ENCODE measurements around the gene ATF7. TPM values are rescaled to one million over a fixed set of nuclear protein-coding genes. Genes with fewer than 3 reads are reported as not detected.
"Not testable (repeated sequence)": the region's sequence is repeated elsewhere in the genome, so short reads cannot be mapped to it uniquely, and the experiment has no call there.

Gene ATF7
- total RNA-seq, 1 donor from 2014 or later, result 33.5 TPM

- intact Hi-C loops (cut with DNase I), result loop anchor here (10.0 kb wide), 1 partner anchor 196 kb away; no protein-coding TSS in a partner anchor
- not testable (repeated sequence) for DNase-seq (ENCODE audit: low spot score)
Measured at GRCh38 chr12:53548354-53548753, 77.8 kb downstream of the ATF7 start.

GRCh38 chr12:53543539-53543938 lies 82.6 kb downstream of the ATF7 start:
- intact Hi-C loops (cut with DNase I), result loop anchor here (1.0 to 10.0 kb wide), 3 partner anchors 84 to 201 kb away; partner anchors contain the start of genes ATF7 and ATP5MC2

GRCh38 chr12:53539526-53539925 lies 86.7 kb downstream of the ATF7 start:
- intact Hi-C loops (cut with DNase I), result no loop called here
- no peak for DNase-seq (ENCODE audit: low spot score)

More at GRCh38 chr12:53543539-53543938, 82.6 kb downstream of the ATF7 start:
- no peak for DNase-seq (ENCODE audit: low spot score)

GRCh38 chr12:53538209-53538689 lies 87.9 kb downstream of the ATF7 start:
- intact Hi-C loops (cut with DNase I), result no loop called here
- no peak for DNase-seq (ENCODE audit: low spot score)

- DNase-seq (ENCODE audit: low spot score), result no peak
- intact Hi-C loops (cut with DNase I), result no loop called here
Measured at GRCh38 chr12:53536962-53537361, 89.2 kb downstream of the ATF7 start.

GRCh38 chr12:53533471-53533870 lies 92.7 kb downstream of the ATF7 start:
- intact Hi-C loops (cut with DNase I), result no loop called here
- DNase-seq (ENCODE audit: low spot score), result no peak

GRCh38 chr12:53532524-53533445 lies 93.4 kb downstream of the ATF7 start:
- intact Hi-C loops (cut with DNase I), result no loop called here
- DNase-seq (ENCODE audit: low spot score), result no peak

GRCh38 chr12:53532021-53532420 lies 94.2 kb downstream of the ATF7 start:
- DNase-seq (ENCODE audit: low spot score), result no peak
- intact Hi-C loops (cut with DNase I), result no loop called here

GRCh38 chr12:53530920-53531319 lies 95.3 kb downstream of the ATF7 start:
- DNase-seq (ENCODE audit: low spot score), result no peak
- intact Hi-C loops (cut with DNase I), result no loop called here

GRCh38 chr12:53530061-53530460 lies 96.1 kb downstream of the ATF7 start:
- intact Hi-C loops (cut with DNase I), result no loop called here
- no peak for DNase-seq (ENCODE audit: low spot score)

- no peak for DNase-seq (ENCODE audit: low spot score)
- intact Hi-C loops (cut with DNase I), result no loop called here
Measured at GRCh38 chr12:53524476-53524875, 101.7 kb downstream of the ATF7 start.

GRCh38 chr12:53523131-53523530 lies 103.1 kb downstream of the ATF7 start:
- intact Hi-C loops (cut with DNase I), result no loop called here
- no peak for DNase-seq (ENCODE audit: low spot score)

- no peak for DNase-seq (ENCODE audit: low spot score)
- intact Hi-C loops (cut with DNase I), result no loop called here
Measured at GRCh38 chr12:53518381-53518780, 107.8 kb downstream of the ATF7 start.

- no peak for DNase-seq (ENCODE audit: low spot score)
- intact Hi-C loops (cut with DNase I), result no loop called here
Measured at GRCh38 chr12:53516758-53517455, 109.3 kb downstream of the ATF7 start.

- intact Hi-C loops (cut with DNase I), result no loop called here
- DNase-seq (ENCODE audit: low spot score), result no peak
Measured at GRCh38 chr12:53515291-53515680, 110.9 kb downstream of the ATF7 start.

GRCh38 chr12:53514628-53515290 lies 111.4 kb downstream of the ATF7 start:
- intact Hi-C loops (cut with DNase I), result no loop called here
- no peak for DNase-seq (ENCODE audit: low spot score)

GRCh38 chr12:53513712-53514410 lies 112.3 kb downstream of the ATF7 start:
- intact Hi-C loops (cut with DNase I), result no loop called here

GRCh38 chr12:53510181-53510812 lies 115.9 kb downstream of the ATF7 start:
- DNase-seq (ENCODE audit: low spot score), result no peak
- intact Hi-C loops (cut with DNase I), result no loop called here

More at GRCh38 chr12:53513712-53514410, 112.3 kb downstream of the ATF7 start:
- DNase-seq (ENCODE audit: low spot score), result no peak

Measured in cardiac septum (tissue), 1 donor.